Anterior cingulate cortex (tissue), 58 donors: ENCODE measurements around the gene COL19A1.
"Not testable (repeated sequence)": the region's sequence is repeated elsewhere in the genome, so short reads cannot be mapped to it uniquely, and the experiment has no call there.

Source experiments
- DNase-seq, 58 donors: peaks; one replicate each; lab custom pipeline; 2025; lab: John Stamatoyannopoulos, UW

COL19A1 gene

GRCh38 chr6:69866351-69866769 lies at the start of gene COL19A1:
Gene COL19A1 (plus strand): TSS chr6:69866556. CDS start chr6:69879568, 13,012 bp downstream.
- peak in 18 of 58 donors; percentile 0 to 41 (median 6) for DNase-seq

- DNase-seq, result peak in 1 of 58 donors; percentile 1
Measured at GRCh38 chr6:69816569-69816968, 49.8 kb upstream of the COL19A1 start.

GRCh38 chr6:69817358-69817757 lies 49.0 kb upstream of the COL19A1 start:
- DNase-seq, result no peak

GRCh38 chr6:69818223-69818930 lies 48.0 kb upstream of the COL19A1 start:
- DNase-seq, result no peak

- DNase-seq, result no peak
Measured at GRCh38 chr6:69819138-69819537, 47.2 kb upstream of the COL19A1 start.

- no peak for DNase-seq
Measured at GRCh38 chr6:69820018-69820417, 46.3 kb upstream of the COL19A1 start.

- DNase-seq, result peak in 14 of 58 donors; percentile 2 to 49 (median 18)
Measured at GRCh38 chr6:69820438-69820837, 45.9 kb upstream of the COL19A1 start.

GRCh38 chr6:69824355-69824754 lies 42.0 kb upstream of the COL19A1 start:
- DNase-seq, result not testable (repeated sequence)

GRCh38 chr6:69825904-69826303 lies 40.5 kb upstream of the COL19A1 start:
- DNase-seq, result no peak

GRCh38 chr6:69827276-69827893 lies 39.0 kb upstream of the COL19A1 start:
- no peak for DNase-seq

- no peak for DNase-seq
Measured at GRCh38 chr6:69832558-69832957, 33.8 kb upstream of the COL19A1 start.

- DNase-seq, result peak in 2 of 58 donors; percentile 1 to 2
Measured at GRCh38 chr6:69835414-69836179, 30.8 kb upstream of the COL19A1 start.

- DNase-seq, result no peak
Measured at GRCh38 chr6:69841862-69842261, 24.5 kb upstream of the COL19A1 start.

GRCh38 chr6:69843189-69843588 lies 23.2 kb upstream of the COL19A1 start:
- no peak for DNase-seq

- no peak for DNase-seq
Measured at GRCh38 chr6:69846312-69846711, 20.0 kb upstream of the COL19A1 start.

- no peak for DNase-seq
Measured at GRCh38 chr6:69846770-69847491, 19.4 kb upstream of the COL19A1 start.

GRCh38 chr6:69847492-69847788 lies 18.9 kb upstream of the COL19A1 start:
- no peak for DNase-seq

GRCh38 chr6:69848552-69848951 lies 17.8 kb upstream of the COL19A1 start:
- no peak for DNase-seq

- no peak for DNase-seq
Measured at GRCh38 chr6:69852706-69853105, 13.7 kb upstream of the COL19A1 start.

GRCh38 chr6:69861986-69862385 lies 4.4 kb upstream of the COL19A1 start:
- DNase-seq, result peak in 1 of 58 donors; percentile 8

GRCh38 chr6:69863766-69864165 lies 2.6 kb upstream of the COL19A1 start:
- no peak for DNase-seq
